HEK293T (cell line): Measurements from ENCODE around the gene CYP1B1.

Source experiments
- CTCF ChIA-PET: fragments of 350-600 bp; formaldehyde crosslinking; extraction: SDS; loops from one replicate; lab custom pipeline; 2021; ENCODE audit warnings: antibody characterized with exemption, inconsistent platforms; lab: Yijun Ruan, JAX
- POLR2A ChIA-PET: fragments of 350-600 bp; formaldehyde crosslinking; extraction: SDS; loops from one replicate; lab custom pipeline; 2020; ENCODE audit warnings: antibody characterized with exemption, inconsistent platforms; lab: Yijun Ruan, JAX
- DNase-seq: peaks from one replicate; pipeline ENCODE4 v3.0.0; 2012; ENCODE audit warnings: mixed read lengths; ENCODE audit errors: extremely low spot score
- ARNT ChIP-seq: fragments of 450-650 bp; IDR thresholded peaks from 2 replicates; pipeline ENCODE4 v1.6.1; 2017; ENCODE audit warnings: mild to moderate bottlenecking
- BHLHE40 ChIP-seq: fragments of 450-650 bp; IDR thresholded peaks from 2 replicates; pipeline ENCODE4 v1.6.1; 2016; ENCODE audit warnings: mild to moderate bottlenecking, moderate library complexity, borderline replicate concordance
- CTBP1 ChIP-seq: fragments of 450-650 bp; IDR thresholded peaks from 2 replicates; pipeline ENCODE4 v1.6.1; 2016; ENCODE audit warnings: borderline replicate concordance
- ELF4 ChIP-seq: fragments of 450-650 bp; IDR thresholded peaks from 2 replicates; pipeline ENCODE4 v1.6.1; 2017; ENCODE audit warnings: antibody characterized with exemption
- FOXA1 ChIP-seq: fragments of 450-650 bp; IDR thresholded peaks from 2 replicates; pipeline ENCODE4 v1.6.1; 2016; ENCODE audit warnings: mild to moderate bottlenecking
- FOXK2 ChIP-seq: fragments of 450-650 bp; IDR thresholded peaks from 2 replicates; pipeline ENCODE4 v1.6.1; 2016; ENCODE audit warnings: mild to moderate bottlenecking
- FOXM1 ChIP-seq: fragments of 450-650 bp; IDR thresholded peaks from 2 replicates; pipeline ENCODE4 v1.6.1; 2017; ENCODE audit warnings: mild to moderate bottlenecking, borderline replicate concordance
- HDGF ChIP-seq: fragments of 450-650 bp; IDR thresholded peaks from 2 replicates; pipeline ENCODE4 v1.6.1; 2017; ENCODE audit warnings: antibody characterized with exemption, borderline replicate concordance
- L3MBTL2 ChIP-seq: fragments of 450-650 bp; conservative IDR thresholded peaks from 2 replicates; pipeline ENCODE4 v1.6.1; 2016; ENCODE audit warnings: mild to moderate bottlenecking
- LEF1 ChIP-seq: fragments of 450-650 bp; IDR thresholded peaks from 2 replicates; pipeline ENCODE4 v1.6.1; 2017; ENCODE audit warnings: mild to moderate bottlenecking, borderline replicate concordance
- NFRKB ChIP-seq: fragments of 450-650 bp; IDR thresholded peaks from 2 replicates; pipeline ENCODE4 v1.6.1; 2016; ENCODE audit warnings: mild to moderate bottlenecking, moderate library complexity
- PKNOX1 ChIP-seq: fragments of 450-650 bp; IDR thresholded peaks from 2 replicates; pipeline ENCODE4 v1.6.1; 2016
- SP1 ChIP-seq: fragments of 450-650 bp; IDR thresholded peaks from 2 replicates; pipeline ENCODE4 v1.6.1; 2017
- SUZ12 ChIP-seq: fragments of 450-650 bp; IDR thresholded peaks from 2 replicates; pipeline ENCODE4 v1.6.1; 2016; ENCODE audit warnings: mild to moderate bottlenecking
- TARDBP ChIP-seq: fragments of 450-650 bp; IDR thresholded peaks from 2 replicates; pipeline ENCODE4 v1.6.1; 2016
- ZNF384 ChIP-seq: fragments of 450-650 bp; IDR thresholded peaks from 2 replicates; pipeline ENCODE4 v1.6.1; 2016

Gene CYP1B1

GRCh38 chr2:38095996-38096861 is 20.3 kb upstream of the CYP1B1 start:
- no peak for TF ChIP-seq ZNF384
- peak; percentile 70; the same call in 1 of the 2 replicates for TF ChIP-seq L3MBTL2
- no peak for TF ChIP-seq NFRKB
- TF ChIP-seq ARNT: peak; percentile 99
- TF ChIP-seq PKNOX1: peak; percentile 42
- POLR2A ChIA-PET: interaction anchor here (0.5 to 1.8 kb wide), 5 partner anchors 19 to 700 kb away, joined by 3 to 18 read pairs (median 3); partner anchors contain the start of genes CYP1B1, RMDN2 and SRSF7
- DNase-seq: peak; percentile 66
- CTCF ChIA-PET: interaction anchor here (1.0 to 1.6 kb wide), 2 partner anchors 19 to 20 kb away, joined by 4 to 7 read pairs; partner anchors contain the start of gene CYP1B1

GRCh38 chr2:38095079-38095995 is 19.4 kb upstream of the CYP1B1 start:
- TF ChIP-seq L3MBTL2 (peak; percentile 75), FOXK2 (no peak), TARDBP (no peak), ELF4 (no peak), HDGF (no peak), LEF1 (no peak), CTBP1 (no peak)
- no peak for DNase-seq
- ChIA-PET POLR2A (interaction anchor here (0.8 to 1.8 kb wide), 4 partner anchors 19 to 656 kb away, joined by 3 to 18 read pairs (median 3); partner anchors contain the start of genes CYP1B1, RMDN2 and SRSF7), CTCF (interaction anchor here (1.0 to 1.6 kb wide), 2 partner anchors 19 to 20 kb away, joined by 4 to 7 read pairs; partner anchors contain the start of gene CYP1B1)

- TF ChIP-seq ELF4 (no peak), BHLHE40 (no peak), TARDBP (no peak), FOXM1 (no peak), PKNOX1 (no peak), ARNT (no peak), NFRKB (no peak), FOXK2 (no peak), HDGF (no peak), SP1 (no peak), CTBP1 (no peak), SUZ12 (no peak), FOXA1 (no peak), LEF1 (no peak), L3MBTL2 (no peak)
- POLR2A ChIA-PET: no interaction called here
- CTCF ChIA-PET: no interaction called here
- no peak for DNase-seq
Measured at GRCh38 chr2:38093527-38094165, 17.7 kb upstream of the CYP1B1 start.

GRCh38 chr2:38092196-38092902 is 16.4 kb upstream of the CYP1B1 start:
- no peak for DNase-seq
- POLR2A ChIA-PET: interaction anchor here (1.0 kb wide), 1 partner anchor 15 kb away, joined by 4 read pairs; no protein-coding TSS in a partner anchor
- CTCF ChIA-PET: interaction anchor here (0.6 to 1.7 kb wide), 2 partner anchors 16 to 970 kb away, joined by 6 to 8 read pairs; partner anchors contain the start of gene CYP1B1
- TF ChIP-seq FOXM1: no peak

- ChIA-PET CTCF (interaction anchor here (1.7 kb wide), 1 partner anchor 16 kb away, joined by 6 read pairs; the partner anchor contains the start of gene CYP1B1), POLR2A (interaction anchor here (1.0 kb wide), 1 partner anchor 15 kb away, joined by 4 read pairs; no protein-coding TSS in a partner anchor)
- DNase-seq: no peak
- TF ChIP-seq FOXK2 (no peak), ARNT (no peak), TARDBP (no peak), SP1 (no peak), HDGF (no peak), BHLHE40 (no peak), SUZ12 (no peak), L3MBTL2 (no peak), LEF1 (no peak), NFRKB (no peak), ELF4 (no peak), ZNF384 (no peak)
Measured at GRCh38 chr2:38091760-38092159, 15.8 kb upstream of the CYP1B1 start.
